Cardiac fibroblast (primary cell): ENCODE data around the gene TBX20.

Source experiments
- DNase-seq, 2 donors: peaks; one replicate each; pipeline versions ENCODE4 v3.0.0 to v3.0.0-alpha.2; 2010; ENCODE audit warnings: low read depth in 2 of 2
- H3K4me3 ChIP-seq, 2 donors: replicated peaks in 1 of 2; 1 replicate in 1 of 2; 2 replicates in 1 of 2; pipeline ENCODE4 v1.5.1; 2011; ENCODE audit warnings: low read depth in 2 of 2, low read length in 2 of 2, mild to moderate bottlenecking in 2 of 2, moderate library complexity in 1 of 2
- CTCF ChIP-seq: IDR thresholded peaks from one replicate; pipeline ENCODE4 v1.5.1; 2011; ENCODE audit warnings: low read depth, mild to moderate bottlenecking, low read length, inconsistent platforms

Gene TBX20

GRCh38 chr7:35251606-35252310 is 2.1 kb downstream of the TBX20 start:
- peak overlapping the region; percentile 86 to 97 for H3K4me3 ChIP-seq
- no peak for TF ChIP-seq CTCF
- DNase-seq = peak; percentile 43 to 66

GRCh38 chr7:35250941-35251340 is 3.0 kb downstream of the TBX20 start:
- no peak for TF ChIP-seq CTCF
- no peak for DNase-seq

GRCh38 chr7:35250452-35250851 is 3.4 kb downstream of the TBX20 start:
- no peak for TF ChIP-seq CTCF
- peak overlapping the region in 1 of 2 donors; percentile 97 for H3K4me3 ChIP-seq
- no peak for DNase-seq

More at GRCh38 chr7:35250941-35251340, 3.0 kb downstream of the TBX20 start:
- H3K4me3 ChIP-seq = peak overlapping the region; percentile 86 to 97

GRCh38 chr7:35249537-35249907 is 4.4 kb downstream of the TBX20 start:
- peak overlapping the region; percentile 45 to 97 for H3K4me3 ChIP-seq
- TF ChIP-seq CTCF = no peak
- peak; percentile 62 to 67 for DNase-seq

- TF ChIP-seq CTCF = no peak
- no peak for DNase-seq
- peak overlapping the region; percentile 45 to 97 for H3K4me3 ChIP-seq
These were observed 5.0 kb downstream of the TBX20 start for GRCh38 chr7:35248576-35249536.

GRCh38 chr7:35246819-35247218 is 7.1 kb downstream of the TBX20 start:
- no peak overlapping the region for H3K4me3 ChIP-seq
- TF ChIP-seq CTCF = no peak
- peak; percentile 61 to 79 for DNase-seq
